ENCODE measurements around the gene PIEZO2. TPM values are rescaled to one million over a fixed set of nuclear protein-coding genes. Genes with fewer than 3 reads are reported as not detected.

PIEZO2 gene
- total and polyA plus RNA-seq, 2 of the 8 experiments (the other 6 are each of a cell fraction or from before 2014, with no cell fraction given), result 4.7 to 16.5 TPM

GRCh38 chr18:11055721-11056120 lies 93.6 kb downstream of the PIEZO2 start:
- Histone ChIP-seq H3K36me3 (ENCODE audit: control insufficient read depth in 2 of 4, insufficient read depth in 4 of 4, low read length in 3 of 4) (no peaks in the 10 kb centered on the region), H3K27ac (ENCODE audit: low read depth, low read length) (no peak overlapping the region), H4K20me1 (replicated peaks in 1 of 2; ENCODE audit: control insufficient read depth in 1 of 2, insufficient read depth in 2 of 2, low read length in 2 of 2) (no peaks in the 10 kb centered on the region), H2BK15ac (ENCODE audit: low read length) (no peak overlapping the region), H3K4me3 (ENCODE audit: extremely low read depth in 1 of 4, insufficient read depth in 2 of 4, low read depth in 3 of 4, low read length in 4 of 4) (no peak overlapping the region), H2BK20ac (ENCODE audit: low read length) (no peak overlapping the region), H2BK12ac (ENCODE audit: low read depth, low read length) (no peak overlapping the region), H4K91ac (replicated peaks; ENCODE audit: insufficient read length, low read length) (no peak overlapping the region), H3K56ac (replicated peaks; ENCODE audit: insufficient read length, low read depth, low read length) (no peak overlapping the region), H3K14ac (ENCODE audit: insufficient read length) (no peak overlapping the region), H3K4ac (replicated peaks; ENCODE audit: insufficient read length, low read depth, low read length) (no peak overlapping the region), H3K18ac (ENCODE audit: extremely low read depth, low read length) (no peak overlapping the region), H2AFZ (ENCODE audit: low read length) (no peak overlapping the region), H2BK120ac (replicated peaks; ENCODE audit: low read depth, low read length) (no peak overlapping the region), H3K23me2 (ENCODE audit: low read depth, low read length) (no peaks in the 10 kb centered on the region), H3K23ac (ENCODE audit: insufficient read length) (no peak overlapping the region), H3K27me3 (replicated peaks in 1 of 4; ENCODE audit: control insufficient read depth in 3 of 4, extremely low read depth in 1 of 4, insufficient read depth in 3 of 4, low read length in 3 of 4) (no peaks in the 10 kb centered on the region), H4K8ac (ENCODE audit: extremely low read depth, insufficient read depth, low read length) (no peak overlapping the region), H3K9me3 (ENCODE audit: insufficient read depth in 2 of 2, low read depth in 1 of 2, low read length in 1 of 2) (no peaks in the 10 kb centered on the region), H3K79me2 (ENCODE audit: control insufficient read depth in 1 of 2, insufficient read depth in 2 of 2, low read length in 2 of 2) (no peaks in the 10 kb centered on the region), H2AK5ac (ENCODE audit: low read depth, low read length) (no peak overlapping the region), H3K4me1 (replicated peaks in 1 of 4; ENCODE audit: control insufficient read depth in 3 of 4, insufficient read depth in 4 of 4, low read length in 3 of 4) (no peaks in the 10 kb centered on the region), H4K5ac (ENCODE audit: insufficient read length, low read depth, low read length) (no peak overlapping the region), H3K9ac (replicated peaks in 1 of 4; ENCODE audit: extremely low read depth in 1 of 4, low read depth in 3 of 4, low read length in 3 of 4) (no peak overlapping the region), H3K79me1 (ENCODE audit: low read depth, low read length) (no peaks in the 10 kb centered on the region), H3K4me2 (ENCODE audit: insufficient read depth in 1 of 2, low read depth in 2 of 2, low read length in 2 of 2) (no peak overlapping the region), H2BK5ac (ENCODE audit: low read depth, low read length) (no peak overlapping the region)
- POLR2A ChIA-PET (ENCODE audit: partially characterized antibody), result no interaction called here
- CTCF ChIA-PET (ENCODE audit: partially characterized antibody), result interaction anchor here (1.0 to 1.2 kb wide), 2 partner anchors 14 to 204 kb away, joined by 5 to 6 read pairs; no protein-coding TSS in a partner anchor
- 93% methylated on average over 8 of the region's 8 CpGs; no CpG with 5 or more reads in 1 of the 2 experiments for whole genome bisulfite sequencing, 2 experiments (ENCODE audit: extremely low coverage in 1 of 2, insufficient coverage in 1 of 2, insufficient read length in 1 of 2, insufficient replicate concordance in 2 of 2, low coverage in 1 of 2, low lambda C conversion rate in 2 of 2, missing lambda C conversion rate in 1 of 2)
- TF ChIP-seq EZH2 (IDR thresholded peaks at IDR 0.05; ENCODE audit: low read depth, low read length, severe bottlenecking) (no peak), MAFK (IDR thresholded peaks at IDR 0.05; ENCODE audit: low read depth, low read length) (no peak), YY1 (IDR thresholded peaks at IDR 0.05; ENCODE audit: low read depth, low read length) (no peak)
- FAIRE-seq (no peak), DNase-seq (ENCODE audit: low read depth in 1 of 2, low spot score in 2 of 2) (no peak)
